GM18909 (cell line): ENCODE measurements around the gene TPM1.
"Not testable (repeated sequence)": the region's sequence is repeated elsewhere in the genome, so short reads cannot be mapped to it uniquely, and the experiment has no call there.

Experiments
- ATAC-seq: cut with Tn5 transposase; IDR thresholded peaks from one replicate; pipeline ENCODE4 v1.9.1; 2021; ENCODE audit warnings: mild to moderate bottlenecking; ENCODE audit not compliant: unreplicated experiment, poor library complexity

TPM1 gene

DNA sequence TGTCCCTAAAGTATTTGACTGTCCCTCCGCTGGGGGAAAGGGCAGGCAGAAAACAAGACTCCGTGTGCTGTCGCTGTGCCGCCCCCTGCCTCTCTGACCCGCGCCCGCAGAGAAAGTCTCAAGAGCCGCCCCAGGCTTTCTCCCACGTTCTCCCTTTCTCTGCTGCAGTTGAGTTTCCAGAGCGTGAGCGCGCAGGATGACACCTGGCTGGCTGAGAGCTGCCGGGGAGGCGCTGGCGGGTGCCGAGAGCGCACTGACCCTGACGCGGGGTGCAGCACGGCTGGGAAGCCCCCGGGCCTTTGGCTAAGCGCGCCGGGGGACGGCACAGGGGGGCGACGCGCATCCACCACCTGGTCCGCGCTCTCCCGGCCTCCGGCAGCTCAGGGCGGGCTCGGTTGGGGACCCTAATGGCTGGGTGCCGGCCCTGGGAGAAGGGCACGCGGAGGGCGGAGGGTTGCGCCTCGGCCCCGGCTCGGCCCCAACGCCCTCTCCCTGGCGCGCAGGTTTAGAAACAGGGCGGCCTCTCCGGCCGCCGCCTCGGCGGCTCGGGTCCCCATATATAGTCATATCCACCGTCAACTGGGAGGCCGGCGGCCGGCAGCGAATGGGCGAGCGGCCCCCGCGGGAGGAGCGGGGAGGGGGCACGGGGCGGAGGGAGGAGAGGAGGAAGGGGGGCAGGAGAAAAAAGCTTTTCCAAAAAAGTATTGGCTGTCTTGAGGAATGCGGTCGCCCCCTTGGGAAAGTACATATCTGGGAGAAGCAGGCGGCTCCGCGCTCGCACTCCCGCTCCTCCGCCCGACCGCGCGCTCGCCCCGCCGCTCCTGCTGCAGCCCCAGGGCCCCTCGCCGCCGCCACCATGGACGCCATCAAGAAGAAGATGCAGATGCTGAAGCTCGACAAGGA lies at the start of gene TPM1:
Gene TPM1 (plus strand): TSS at position 774 of the 903 bp plus-strand sequence. CDS start 83 bp downstream, at position 857.
- no peak for ATAC-seq

DNA sequence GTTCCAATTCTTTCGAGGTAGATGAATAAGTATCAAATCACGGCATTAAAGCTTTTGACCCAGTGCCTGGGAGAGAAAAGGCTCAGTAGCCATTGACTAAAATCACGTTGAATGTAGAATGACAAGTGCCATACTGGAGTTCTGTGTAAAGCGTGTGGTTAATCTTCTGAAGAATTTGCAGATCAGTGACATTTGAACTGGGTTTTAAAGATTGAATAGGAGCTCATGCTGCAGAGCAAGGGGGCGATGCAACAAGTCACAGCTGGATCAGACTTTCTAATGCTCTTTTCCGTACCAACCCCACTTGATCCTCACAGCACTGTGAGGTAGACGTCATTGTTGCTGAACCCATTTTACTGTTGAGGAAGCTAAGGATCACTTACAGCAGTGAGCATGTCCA lies 49.5 kb upstream of the TPM1 start:
- ATAC-seq = no peak

DNA sequence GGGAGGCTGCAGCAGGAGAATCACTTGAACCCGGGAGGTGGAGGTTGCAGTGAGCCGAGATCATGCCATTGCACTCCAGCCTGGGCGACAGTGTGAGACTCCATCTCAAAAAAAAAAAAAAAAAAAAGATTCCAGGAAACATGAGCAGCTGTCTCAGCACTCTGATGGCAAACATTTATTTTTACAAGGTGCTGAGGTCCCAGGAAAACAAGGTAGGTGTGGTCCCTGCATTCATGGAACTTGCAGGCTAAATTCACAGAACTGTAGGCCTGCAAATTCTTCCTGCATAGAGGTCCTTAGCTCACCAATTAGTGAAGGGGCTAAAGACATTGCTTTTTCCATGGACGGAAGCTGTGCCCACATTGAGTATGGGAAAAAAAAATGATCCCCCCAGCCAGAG lies 48.9 kb upstream of the TPM1 start:
- ATAC-seq = not testable (repeated sequence)

DNA sequence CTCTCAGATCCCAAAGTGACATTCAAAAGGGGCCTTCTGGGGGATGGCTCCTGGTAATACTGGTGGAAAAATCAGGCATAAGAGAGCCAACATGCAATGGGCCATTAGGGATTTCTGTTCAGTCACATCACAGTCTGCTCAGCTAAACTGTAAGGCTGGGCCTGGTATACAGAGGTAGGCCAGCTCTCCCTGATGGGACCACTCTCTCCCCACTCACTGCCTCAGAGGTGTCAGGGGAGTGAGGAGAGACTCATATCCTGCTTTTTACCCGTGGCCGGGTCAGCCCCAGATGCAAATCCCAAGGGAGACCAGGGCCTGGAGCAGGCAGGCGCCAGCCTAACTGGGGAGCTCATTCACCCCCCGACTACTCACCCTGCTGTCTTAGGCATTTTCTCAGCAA lies 48.1 kb upstream of the TPM1 start:
- no peak for ATAC-seq

DNA sequence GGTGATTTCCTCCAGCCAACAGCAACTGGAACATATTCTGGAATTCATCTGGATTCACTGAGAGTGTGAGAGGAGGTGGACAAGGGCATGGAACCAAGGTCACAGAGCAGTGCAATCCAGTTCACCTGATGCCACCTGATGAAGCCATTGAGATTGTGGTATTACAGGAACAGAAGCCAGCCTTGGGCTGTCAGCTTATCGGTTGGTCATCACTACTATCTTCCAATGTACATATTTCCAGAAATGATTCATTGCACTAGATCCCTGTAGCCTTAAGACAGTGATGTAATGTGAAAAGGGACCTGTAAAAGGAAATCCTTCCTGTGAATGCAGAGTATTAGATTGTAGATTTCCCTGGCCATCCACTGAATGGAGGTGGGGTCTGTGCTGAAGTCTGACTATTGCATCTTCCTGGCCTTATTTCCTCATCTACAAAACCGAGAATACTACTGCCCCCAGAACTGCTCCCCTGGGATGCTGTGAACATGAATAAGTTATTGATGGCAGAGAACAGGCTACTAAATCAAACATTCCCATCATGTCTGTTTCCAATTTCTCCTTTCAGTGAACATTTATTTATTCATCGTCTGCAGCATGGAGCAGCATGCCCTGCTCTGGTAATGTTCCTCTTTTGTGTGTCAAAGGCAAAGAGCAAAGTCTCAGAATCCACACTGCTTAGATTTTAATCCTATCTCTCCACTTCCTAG lies 47.4 kb upstream of the TPM1 start:
- ATAC-seq = no peak

DNA sequence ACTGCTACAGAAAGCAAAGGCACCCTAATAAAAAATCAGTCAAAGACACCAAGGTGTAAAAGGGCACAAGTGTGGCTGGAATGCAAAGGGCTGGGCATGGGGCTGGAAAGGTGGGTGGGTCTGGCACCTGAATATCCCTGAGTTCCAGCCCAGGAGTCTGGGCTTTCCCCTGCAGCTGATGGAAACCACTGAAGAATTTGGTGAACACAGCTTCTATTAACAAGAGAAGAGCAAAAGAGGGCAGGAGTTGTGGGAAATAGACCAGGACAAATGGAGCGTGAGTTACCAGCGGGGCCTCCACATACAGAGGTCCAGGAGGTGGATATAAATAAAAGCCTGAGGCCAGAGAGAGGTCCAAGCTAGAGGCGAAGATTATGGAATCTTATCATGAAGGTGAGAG lies 45.1 kb upstream of the TPM1 start:
- ATAC-seq = no peak

DNA sequence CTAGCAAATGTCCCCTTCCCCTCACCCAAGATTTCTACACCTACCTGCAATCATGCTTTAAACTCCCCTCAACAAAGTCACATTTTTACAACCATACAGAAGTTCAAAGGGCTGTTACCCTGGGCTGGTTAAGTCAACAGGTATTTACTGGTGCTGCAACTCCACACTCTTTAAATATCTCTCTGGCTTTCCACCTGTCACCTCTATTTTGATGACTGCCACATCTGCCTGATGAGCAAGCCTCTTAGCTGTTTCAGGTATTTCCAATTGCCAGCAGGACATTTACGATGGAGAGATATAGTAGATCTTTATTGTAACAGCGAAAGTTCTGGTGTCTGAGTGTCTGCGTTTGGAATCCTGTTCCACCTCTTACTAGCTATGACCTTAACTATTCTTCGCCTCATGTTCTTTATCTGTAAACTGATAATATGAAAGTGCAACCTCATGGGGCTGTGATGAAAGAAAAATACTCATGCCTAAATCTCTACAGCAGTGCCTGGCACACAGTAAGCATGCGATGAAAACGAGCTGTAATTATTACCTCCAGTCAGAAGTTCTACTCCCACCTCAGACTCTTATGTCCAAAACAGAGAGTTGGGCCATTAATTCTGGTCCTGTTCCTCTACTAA lies 44.2 kb upstream of the TPM1 start:
- no peak for ATAC-seq

DNA sequence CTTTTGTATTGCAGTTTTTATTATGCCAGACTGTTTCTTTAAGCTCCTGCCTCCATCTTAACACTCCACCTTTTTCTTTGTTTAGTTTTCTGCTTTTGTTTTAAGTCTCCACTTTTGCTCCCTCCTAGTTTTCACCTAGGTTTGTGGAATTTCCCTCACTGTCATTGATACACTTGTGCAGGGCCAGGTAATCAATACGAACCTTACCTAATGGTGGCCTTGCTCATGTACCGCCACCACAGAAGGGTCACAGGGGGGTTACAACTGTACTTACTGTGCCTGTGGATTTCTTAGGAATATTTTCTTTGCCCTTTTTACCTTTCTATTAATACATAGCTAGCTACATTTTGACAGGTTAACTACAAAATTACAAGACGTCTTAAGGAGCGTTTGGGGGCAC lies 43.4 kb upstream of the TPM1 start:
- ATAC-seq = no peak

DNA sequence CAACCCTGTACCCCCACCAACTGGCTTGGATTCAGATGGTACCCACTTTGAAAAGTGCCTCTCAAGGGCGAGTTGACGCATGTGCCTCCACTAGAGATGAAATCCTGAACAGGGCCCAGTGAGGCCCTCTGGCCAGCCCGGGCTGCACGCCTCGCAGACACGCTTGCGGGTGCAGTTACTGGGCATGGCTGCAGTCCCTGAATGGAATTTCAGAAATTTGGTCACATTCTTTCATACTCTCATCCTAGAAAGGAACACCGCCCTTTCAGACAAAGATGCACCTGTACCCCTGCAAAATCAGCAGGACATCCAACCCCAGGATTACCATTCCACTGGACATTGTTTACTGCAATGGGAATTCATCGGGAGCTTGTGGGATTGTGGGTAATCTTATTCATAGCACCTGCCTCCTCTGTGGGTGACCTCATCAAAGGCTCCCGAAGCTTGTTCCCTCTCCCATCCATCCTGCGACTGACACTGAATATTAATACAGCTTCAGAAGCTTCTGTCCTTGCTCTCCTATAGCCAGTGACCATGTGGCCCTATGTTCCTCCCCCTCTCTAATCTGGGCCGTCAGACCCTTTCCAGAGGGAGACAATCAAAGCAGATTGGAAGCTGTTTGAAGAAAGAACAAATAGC lies 42.5 kb upstream of the TPM1 start:
- ATAC-seq = no peak

DNA sequence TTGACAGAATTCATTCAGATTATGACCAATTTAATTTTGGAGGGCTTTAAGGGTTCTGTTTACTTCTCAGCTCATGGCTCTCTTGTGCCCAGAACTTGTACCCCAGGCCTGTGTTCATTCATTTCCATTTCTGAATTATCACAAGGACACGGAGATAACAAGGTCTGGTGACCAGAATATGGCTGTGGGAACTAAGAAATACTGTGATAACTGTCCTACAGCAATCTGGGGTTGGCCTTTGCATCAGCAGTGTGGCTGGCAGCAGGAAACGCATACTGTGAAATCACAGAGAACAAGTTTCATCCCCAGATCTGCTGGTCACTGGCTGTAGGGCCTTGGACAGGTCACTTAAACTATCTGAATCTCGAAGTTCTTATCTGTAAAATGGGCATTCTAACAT lies 41.8 kb upstream of the TPM1 start:
- ATAC-seq = no peak

DNA sequence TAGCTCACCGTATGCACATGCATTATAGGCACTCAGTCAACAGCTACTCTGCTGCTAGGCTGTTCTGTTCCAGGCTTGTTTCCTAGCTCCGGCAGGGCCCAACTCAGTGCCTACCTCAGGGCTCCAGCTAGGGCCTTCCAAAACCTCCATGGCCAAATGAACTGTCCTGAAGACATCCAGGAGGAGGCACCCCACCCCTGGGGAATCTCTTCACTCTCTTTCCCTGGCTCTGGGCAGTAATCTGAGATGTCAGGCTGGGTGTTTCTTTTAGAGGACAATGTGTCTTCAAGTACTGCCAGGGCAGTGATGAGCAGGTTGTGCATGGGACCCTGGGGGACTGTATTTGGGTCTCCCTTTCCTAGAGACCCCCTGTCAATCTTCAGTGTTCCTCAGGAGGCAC lies 38.3 kb upstream of the TPM1 start:
- ATAC-seq = no peak

DNA sequence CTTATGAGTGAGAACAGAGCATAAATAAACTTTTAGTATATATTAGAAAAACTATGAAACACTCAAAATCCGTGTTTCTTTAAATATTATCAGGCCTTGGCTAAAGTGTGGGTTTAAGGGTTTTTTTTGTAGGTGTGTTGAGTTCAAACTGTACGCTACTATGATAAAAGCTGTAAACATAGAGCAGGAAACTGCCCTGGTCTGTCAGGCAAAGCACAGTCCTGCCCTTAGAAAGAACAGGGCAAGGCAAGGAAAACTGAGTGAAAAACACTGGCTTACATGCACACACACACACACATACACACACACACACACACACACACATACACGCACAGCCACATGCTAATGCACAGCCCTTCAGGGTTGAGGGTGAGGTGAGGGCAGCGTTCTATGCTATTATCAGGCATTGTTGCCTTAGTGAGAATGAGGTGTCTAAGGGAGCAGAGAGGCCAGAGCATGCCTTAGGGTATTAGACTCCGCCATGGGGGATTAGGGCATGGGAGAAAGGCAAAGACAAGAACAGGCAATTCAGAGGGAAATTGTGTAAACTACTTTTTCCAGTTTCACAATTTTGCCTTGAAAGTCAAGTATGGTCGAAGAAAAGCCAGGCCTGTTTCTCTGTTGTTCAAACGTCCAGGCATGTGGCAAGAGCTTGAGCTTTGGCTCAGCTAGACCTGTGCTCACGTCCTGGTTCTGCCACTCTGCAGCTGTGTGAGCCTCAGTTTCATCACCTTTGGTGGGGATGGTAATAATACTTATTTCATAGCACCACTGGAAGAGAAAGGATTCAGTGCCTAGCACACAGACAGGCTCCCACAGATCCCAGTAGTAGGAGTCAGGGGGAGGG lies 36.3 kb upstream of the TPM1 start:
- no peak for ATAC-seq

DNA sequence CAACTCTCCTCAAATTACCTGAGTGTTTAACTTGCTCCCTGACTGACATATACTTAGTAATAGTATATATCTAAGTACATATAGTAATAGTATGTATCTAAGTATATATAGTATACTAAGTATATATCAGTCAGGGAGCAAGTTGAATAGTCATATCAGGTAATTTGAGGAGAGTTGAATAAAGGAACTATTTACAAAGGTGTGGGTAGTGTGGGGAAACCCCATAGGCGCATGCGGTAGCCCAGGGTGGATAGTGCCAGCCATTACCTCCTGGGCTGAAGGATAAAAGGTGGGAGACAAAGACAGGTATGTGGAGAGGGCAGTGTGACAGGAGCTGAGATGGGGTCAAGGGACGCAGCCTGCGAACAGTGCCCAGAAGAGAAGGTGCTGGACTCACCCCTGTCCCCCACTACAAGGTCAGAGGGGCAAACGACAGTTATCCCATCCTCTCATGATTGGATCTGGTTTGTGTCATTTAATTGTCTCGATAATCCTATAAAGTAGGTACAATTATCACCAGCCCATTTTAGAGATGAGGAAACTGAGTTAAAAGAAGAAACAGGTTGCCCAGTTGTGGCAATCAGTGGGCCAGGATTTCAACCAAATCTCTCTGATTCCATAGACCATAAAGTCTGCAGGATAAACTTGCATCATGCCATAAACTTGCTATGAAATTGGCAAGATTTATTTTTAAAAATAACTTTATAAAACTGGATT lies 34.1 kb upstream of the TPM1 start:
- no peak for ATAC-seq

DNA sequence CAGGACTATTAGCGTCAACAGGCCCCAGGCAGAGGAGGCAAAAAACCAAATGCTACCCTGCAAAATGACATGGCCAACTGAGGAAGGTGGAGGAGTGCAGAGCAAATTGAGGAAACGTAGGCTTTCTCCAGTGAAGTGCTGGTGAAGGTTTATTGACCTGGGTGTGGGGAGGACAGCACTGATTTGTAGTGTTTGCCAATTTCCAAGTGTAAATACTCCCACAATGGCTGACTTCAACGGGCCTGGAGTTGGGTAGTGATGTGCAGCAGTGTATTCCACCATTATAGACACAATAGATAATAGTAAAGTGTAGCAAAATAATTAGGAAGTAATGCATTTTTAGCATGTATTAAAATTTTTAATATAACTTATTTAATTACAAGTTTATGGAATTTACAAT lies 32.2 kb upstream of the TPM1 start:
- no peak for ATAC-seq

DNA sequence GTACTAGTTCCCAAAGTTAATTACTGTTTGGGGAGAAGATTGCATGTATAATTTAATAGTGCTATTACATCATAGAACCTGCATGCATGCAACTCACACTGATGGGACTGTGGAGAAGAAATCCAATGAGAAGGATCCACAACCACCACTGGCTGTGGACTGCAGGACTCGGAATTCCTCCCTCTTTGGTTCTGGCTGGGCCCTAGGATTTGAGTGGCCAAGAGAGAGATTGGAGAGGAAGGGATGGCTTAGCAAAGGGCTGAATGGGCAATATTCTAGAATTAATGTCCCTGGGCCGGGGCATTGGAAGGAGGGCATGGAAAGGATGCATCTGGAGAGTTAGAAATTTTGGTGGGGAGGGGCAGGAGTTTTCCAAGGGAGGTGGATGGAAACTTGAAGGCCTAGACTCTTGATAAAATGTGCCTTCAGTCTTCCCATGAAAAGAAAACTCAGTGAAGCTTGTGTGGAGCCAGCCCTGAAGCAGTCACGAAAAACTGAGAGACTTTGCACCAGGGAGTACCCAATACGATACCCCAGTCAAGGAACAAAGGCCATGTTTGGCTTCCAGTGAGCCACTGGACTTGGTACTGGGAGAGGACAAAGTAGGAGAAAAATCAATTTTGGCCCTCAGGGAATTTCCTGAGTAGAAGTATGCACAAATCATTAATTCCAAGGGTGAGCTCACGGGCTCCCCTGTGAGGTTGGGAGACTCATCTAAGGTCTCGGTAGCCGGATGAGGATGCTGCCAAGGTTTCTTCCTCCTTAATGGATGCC lies 31.4 kb upstream of the TPM1 start:
- no peak for ATAC-seq

DNA sequence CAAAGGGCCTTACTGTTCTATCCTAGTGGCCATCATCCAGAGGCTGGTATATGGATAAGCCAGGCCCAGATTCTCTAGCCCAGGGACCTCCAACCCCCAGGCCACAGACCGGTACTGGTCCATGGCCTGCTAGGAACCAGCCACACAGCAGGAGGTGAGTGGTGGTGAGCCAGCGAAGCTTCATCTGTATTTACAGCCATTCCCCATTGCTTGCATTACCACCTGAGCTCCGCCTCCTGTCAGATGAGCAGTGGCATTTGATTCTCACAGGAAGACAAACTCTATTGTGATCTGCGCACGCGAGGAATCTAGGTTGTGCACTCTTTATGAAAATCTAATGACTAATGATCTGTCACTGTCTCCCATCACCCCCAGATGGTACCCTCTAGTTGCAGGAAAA lies 30.1 kb upstream of the TPM1 start:
- ATAC-seq = no peak

DNA sequence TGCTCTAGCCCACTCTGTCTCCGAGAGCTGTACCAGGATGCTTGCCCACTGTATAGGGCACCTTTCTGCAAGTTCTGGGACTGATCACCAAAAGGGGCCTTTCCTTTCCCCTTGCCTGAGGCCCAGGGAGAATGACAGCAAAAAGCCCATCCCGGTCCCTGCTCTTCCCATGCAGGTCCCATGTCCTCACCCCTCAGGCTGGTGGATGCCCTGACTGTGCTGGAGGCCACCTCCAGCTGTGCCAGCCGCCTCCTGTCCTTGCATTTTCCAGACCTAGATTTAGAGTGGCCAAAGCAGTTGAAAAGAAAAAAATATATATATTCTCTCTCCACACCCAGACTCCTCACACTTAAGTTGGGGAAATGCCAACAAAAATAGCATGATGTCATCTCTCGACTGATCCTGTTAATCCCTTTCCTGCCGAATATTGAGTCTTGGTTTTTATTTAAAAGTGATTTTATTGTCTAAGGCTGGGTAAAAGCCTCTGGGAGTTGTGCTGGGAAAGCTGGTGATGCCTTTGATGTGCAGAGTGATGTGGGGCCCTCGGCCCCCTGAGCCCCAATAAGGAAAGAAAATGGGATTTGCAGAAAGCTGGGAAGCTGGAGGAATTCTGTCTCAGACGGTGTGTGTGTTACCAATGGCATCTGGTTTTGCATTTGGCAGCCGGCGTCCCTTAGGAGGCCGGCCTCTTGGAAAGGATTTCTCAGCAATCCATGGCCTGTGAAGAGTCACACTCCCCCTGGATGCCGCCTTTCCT lies 29.3 kb upstream of the TPM1 start:
- ATAC-seq = no peak

DNA sequence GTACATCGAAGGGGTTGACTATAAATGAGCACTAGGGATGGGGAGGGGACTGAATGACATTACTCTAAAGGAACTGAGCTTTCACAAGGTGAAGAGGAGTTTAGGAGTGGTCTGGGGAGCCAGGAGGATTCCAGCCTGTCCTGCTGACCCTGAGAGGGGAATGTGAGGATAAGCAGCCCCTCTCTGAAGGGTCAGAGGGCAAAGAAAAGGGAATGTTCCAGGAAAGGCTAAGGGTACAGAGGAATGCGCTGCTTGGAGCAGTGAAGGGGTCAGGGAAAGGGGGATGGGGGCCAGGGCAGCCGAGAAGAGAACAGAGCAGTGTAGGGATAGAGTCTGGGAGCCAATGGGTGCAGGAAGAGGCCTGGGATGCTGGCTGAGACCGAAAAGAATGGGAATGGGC lies 28.0 kb upstream of the TPM1 start:
- no peak for ATAC-seq
